HEK293T (cell line): Measurements from ENCODE around the gene ATRIP.
"Not testable (repeated sequence)": the region's sequence is repeated elsewhere in the genome, so short reads cannot be mapped to it uniquely, and the experiment has no call there.

ENCODE experiments used
- CTCF ChIA-PET: fragments of 350-600 bp; formaldehyde crosslinking; extraction: SDS; loops from one replicate; lab custom pipeline; 2021; ENCODE audit warnings: antibody characterized with exemption, inconsistent platforms; lab: Yijun Ruan, JAX
- POLR2A ChIA-PET: fragments of 350-600 bp; formaldehyde crosslinking; extraction: SDS; loops from one replicate; lab custom pipeline; 2020; ENCODE audit warnings: antibody characterized with exemption, inconsistent platforms; lab: Yijun Ruan, JAX
- DNase-seq: peaks from one replicate; pipeline ENCODE4 v3.0.0; 2012; ENCODE audit warnings: mixed read lengths; ENCODE audit errors: extremely low spot score
- ARNT ChIP-seq: fragments of 450-650 bp; IDR thresholded peaks from 2 replicates; pipeline ENCODE4 v1.6.1; 2017; ENCODE audit warnings: mild to moderate bottlenecking
- BHLHE40 ChIP-seq: fragments of 450-650 bp; IDR thresholded peaks from 2 replicates; pipeline ENCODE4 v1.6.1; 2016; ENCODE audit warnings: mild to moderate bottlenecking, moderate library complexity, borderline replicate concordance
- CTBP1 ChIP-seq: fragments of 450-650 bp; IDR thresholded peaks from 2 replicates; pipeline ENCODE4 v1.6.1; 2016; ENCODE audit warnings: borderline replicate concordance
- ELF4 ChIP-seq: fragments of 450-650 bp; IDR thresholded peaks from 2 replicates; pipeline ENCODE4 v1.6.1; 2017; ENCODE audit warnings: antibody characterized with exemption
- FOXA1 ChIP-seq: fragments of 450-650 bp; IDR thresholded peaks from 2 replicates; pipeline ENCODE4 v1.6.1; 2016; ENCODE audit warnings: mild to moderate bottlenecking
- FOXK2 ChIP-seq: fragments of 450-650 bp; IDR thresholded peaks from 2 replicates; pipeline ENCODE4 v1.6.1; 2016; ENCODE audit warnings: mild to moderate bottlenecking
- FOXM1 ChIP-seq: fragments of 450-650 bp; IDR thresholded peaks from 2 replicates; pipeline ENCODE4 v1.6.1; 2017; ENCODE audit warnings: mild to moderate bottlenecking, borderline replicate concordance
- HDGF ChIP-seq: fragments of 450-650 bp; IDR thresholded peaks from 2 replicates; pipeline ENCODE4 v1.6.1; 2017; ENCODE audit warnings: antibody characterized with exemption, borderline replicate concordance
- L3MBTL2 ChIP-seq: fragments of 450-650 bp; conservative IDR thresholded peaks from 2 replicates; pipeline ENCODE4 v1.6.1; 2016; ENCODE audit warnings: mild to moderate bottlenecking
- LEF1 ChIP-seq: fragments of 450-650 bp; IDR thresholded peaks from 2 replicates; pipeline ENCODE4 v1.6.1; 2017; ENCODE audit warnings: mild to moderate bottlenecking, borderline replicate concordance
- NFRKB ChIP-seq: fragments of 450-650 bp; IDR thresholded peaks from 2 replicates; pipeline ENCODE4 v1.6.1; 2016; ENCODE audit warnings: mild to moderate bottlenecking, moderate library complexity
- PKNOX1 ChIP-seq: fragments of 450-650 bp; IDR thresholded peaks from 2 replicates; pipeline ENCODE4 v1.6.1; 2016
- SP1 ChIP-seq: fragments of 450-650 bp; IDR thresholded peaks from 2 replicates; pipeline ENCODE4 v1.6.1; 2017
- SUZ12 ChIP-seq: fragments of 450-650 bp; IDR thresholded peaks from 2 replicates; pipeline ENCODE4 v1.6.1; 2016; ENCODE audit warnings: mild to moderate bottlenecking
- TARDBP ChIP-seq: fragments of 450-650 bp; IDR thresholded peaks from 2 replicates; pipeline ENCODE4 v1.6.1; 2016
- ZNF384 ChIP-seq: fragments of 450-650 bp; IDR thresholded peaks from 2 replicates; pipeline ENCODE4 v1.6.1; 2016

ATRIP gene

GRCh38 chr3:48400824-48401433, 45.6 kb upstream of the ATRIP start:
- CTCF ChIA-PET = interaction anchor here (0.6 to 8.0 kb wide), 24 partner anchors 8 to 169 kb away, joined by 3 to 213 read pairs (median 4); partner anchors contain the start of genes ATRIP, CCDC51 and TMA7
- POLR2A ChIA-PET = interaction anchor here (1.2 to 2.2 kb wide), 6 partner anchors 29 to 45 kb away, joined by 3 to 13 read pairs (median 6); partner anchors contain the start of genes ATRIP, CCDC51, PLXNB1 and TMA7
- TF ChIP-seq HDGF = no peak
- no peak for TF ChIP-seq L3MBTL2
- TF ChIP-seq LEF1 = no peak
- no peak for TF ChIP-seq TARDBP
- no peak for TF ChIP-seq ELF4
- peak; percentile 80 for DNase-seq

- DNase-seq = not testable (repeated sequence)
- POLR2A ChIA-PET = interaction anchor here (1.2 to 2.2 kb wide), 6 partner anchors 28 to 45 kb away, joined by 3 to 13 read pairs (median 6); partner anchors contain the start of genes ATRIP, CCDC51, PLXNB1 and TMA7
- CTCF ChIA-PET = interaction anchor here (0.6 to 8.0 kb wide), 18 partner anchors 10 to 167 kb away, joined by 3 to 213 read pairs (median 4); partner anchors contain the start of genes ATRIP, CCDC51 and TMA7
Observed at GRCh38 chr3:48401434-48401901, 45.1 kb upstream of the ATRIP start.

GRCh38 chr3:48402281-48402732, 44.2 kb upstream of the ATRIP start:
- TF ChIP-seq L3MBTL2 (no peak), NFRKB (no peak), FOXK2 (no peak), ZNF384 (no peak), HDGF (no peak), FOXA1 (no peak), FOXM1 (no peak), CTBP1 (no peak), SUZ12 (no peak), PKNOX1 (no peak), TARDBP (no peak), LEF1 (no peak)
- POLR2A ChIA-PET = interaction anchor here (1.1 kb wide), 1 partner anchor 44 kb away, joined by 3 read pairs; the partner anchor contains the start of gene ATRIP
- no peak for DNase-seq
- CTCF ChIA-PET = interaction anchor here (8.0 kb wide), 1 partner anchor 33 kb away, joined by 213 read pairs; no protein-coding TSS in a partner anchor

- ChIA-PET CTCF (interaction anchor here (8.0 kb wide), 1 partner anchor 32 kb away, joined by 213 read pairs; no protein-coding TSS in a partner anchor), POLR2A (interaction anchor here (1.1 kb wide), 1 partner anchor 44 kb away, joined by 3 read pairs; the partner anchor contains the start of gene ATRIP)
- TF ChIP-seq L3MBTL2 (no peak), PKNOX1 (no peak), TARDBP (no peak), FOXM1 (no peak), ARNT (no peak)
- no peak for DNase-seq
Observed at GRCh38 chr3:48402907-48403306, 43.6 kb upstream of the ATRIP start.

GRCh38 chr3:48403533-48404439, 42.8 kb upstream of the ATRIP start:
- DNase-seq = no peak
- TF ChIP-seq L3MBTL2 (no peak), ELF4 (no peak)
- CTCF ChIA-PET = interaction anchor here (8.0 kb wide), 1 partner anchor 31 kb away, joined by 213 read pairs; no protein-coding TSS in a partner anchor
- POLR2A ChIA-PET = no interaction called here

- ChIA-PET CTCF (interaction anchor here (0.9 to 8.0 kb wide), 2 partner anchors 30 to 131 kb away, joined by 4 to 213 read pairs; no protein-coding TSS in a partner anchor), POLR2A (no interaction called here)
- DNase-seq = no peak
- no peak for TF ChIP-seq L3MBTL2
- no peak for TF ChIP-seq LEF1
- TF ChIP-seq BHLHE40 = no peak
- TF ChIP-seq SP1 = no peak
- TF ChIP-seq ARNT = no peak
Observed at GRCh38 chr3:48404440-48405342, 41.8 kb upstream of the ATRIP start.
